GM12864 (cell line): Measurements from ENCODE around the gene FAXDC2.

Experiments used
- DNase-seq: peaks from one replicate; pipeline ENCODE4 v3.0.0-alpha.2; 2011; ENCODE audit warnings: low read depth
- H3K4me3 ChIP-seq: 2 replicates; pipeline ENCODE4 v1.5.1; 2011; ENCODE audit warnings: mild to moderate bottlenecking, low read depth, low read length, control low read depth
- TF ChIP-seq, protein P1 (sequence below): IDR thresholded peaks from 2 replicates; pipeline ENCODE4 v1.5.1; 2011; ENCODE audit warnings: low read depth, mild to moderate bottlenecking, moderate library complexity, low read length, control low read depth, inconsistent platforms; ENCODE audit errors: missing control alignments

Gene FAXDC2

GRCh38 chr5:154780128-154780527 is 70.3 kb downstream of the FAXDC2 start:
- TF ChIP-seq, protein P1, sequence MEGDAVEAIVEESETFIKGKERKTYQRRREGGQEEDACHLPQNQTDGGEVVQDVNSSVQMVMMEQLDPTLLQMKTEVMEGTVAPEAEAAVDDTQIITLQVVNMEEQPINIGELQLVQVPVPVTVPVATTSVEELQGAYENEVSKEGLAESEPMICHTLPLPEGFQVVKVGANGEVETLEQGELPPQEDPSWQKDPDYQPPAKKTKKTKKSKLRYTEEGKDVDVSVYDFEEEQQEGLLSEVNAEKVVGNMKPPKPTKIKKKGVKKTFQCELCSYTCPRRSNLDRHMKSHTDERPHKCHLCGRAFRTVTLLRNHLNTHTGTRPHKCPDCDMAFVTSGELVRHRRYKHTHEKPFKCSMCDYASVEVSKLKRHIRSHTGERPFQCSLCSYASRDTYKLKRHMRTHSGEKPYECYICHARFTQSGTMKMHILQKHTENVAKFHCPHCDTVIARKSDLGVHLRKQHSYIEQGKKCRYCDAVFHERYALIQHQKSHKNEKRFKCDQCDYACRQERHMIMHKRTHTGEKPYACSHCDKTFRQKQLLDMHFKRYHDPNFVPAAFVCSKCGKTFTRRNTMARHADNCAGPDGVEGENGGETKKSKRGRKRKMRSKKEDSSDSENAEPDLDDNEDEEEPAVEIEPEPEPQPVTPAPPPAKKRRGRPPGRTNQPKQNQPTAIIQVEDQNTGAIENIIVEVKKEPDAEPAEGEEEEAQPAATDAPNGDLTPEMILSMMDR: no peak
- no peak for DNase-seq

DNA sequence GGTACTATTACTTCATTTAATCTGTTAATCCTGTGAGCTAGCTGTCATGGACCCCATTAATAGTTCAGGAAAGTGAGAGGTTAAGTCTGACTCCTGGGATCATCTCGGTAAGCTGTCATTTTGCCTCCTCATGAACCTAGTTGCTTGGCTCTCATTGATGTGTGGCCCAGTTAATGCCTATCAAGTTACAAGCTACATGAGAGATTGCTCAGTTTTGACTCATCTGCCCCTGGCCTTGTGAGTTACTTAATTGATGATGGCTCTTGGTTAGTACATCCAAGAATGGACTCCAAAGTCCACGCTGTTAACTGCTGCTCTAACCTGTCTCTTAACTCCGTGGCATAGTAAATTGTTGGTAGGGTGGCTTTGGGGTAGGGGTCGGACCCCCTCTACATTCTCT is 71.3 kb downstream of the FAXDC2 start:
- H3K4me3 ChIP-seq: no peak overlapping the region
- TF ChIP-seq, protein P1: no peak
- no peak for DNase-seq

More at GRCh38 chr5:154780128-154780527, 70.3 kb downstream of the FAXDC2 start:
- no peak overlapping the region for H3K4me3 ChIP-seq

- H3K4me3 ChIP-seq: no peak overlapping the region
- DNase-seq: no peak
- TF ChIP-seq, protein P1: no peak
Observed at GRCh38 chr5:154778534-154778933, 71.9 kb downstream of the FAXDC2 start.

DNA sequence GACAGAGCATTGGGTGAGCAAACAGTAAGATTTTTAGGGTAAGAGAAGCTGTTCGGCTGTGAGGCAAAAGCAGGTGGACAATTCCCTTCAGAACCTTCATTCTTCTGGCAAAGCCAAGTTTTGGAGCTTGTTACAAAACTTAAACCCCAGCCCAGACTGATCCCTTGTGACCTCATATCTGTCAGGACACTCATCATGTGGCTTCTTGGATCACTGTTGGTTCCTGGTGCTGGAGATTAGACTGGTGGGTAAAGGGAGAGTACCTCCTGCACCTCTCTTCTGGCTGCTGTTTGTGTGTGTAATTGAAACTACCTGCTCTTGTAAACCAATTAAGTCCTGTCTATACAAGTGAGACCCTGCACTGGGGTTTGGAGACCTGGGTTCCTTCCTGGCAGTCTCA is 74.2 kb downstream of the FAXDC2 start:
- no peak overlapping the region for H3K4me3 ChIP-seq
- no peak for DNase-seq
- TF ChIP-seq, protein P1: no peak

DNA sequence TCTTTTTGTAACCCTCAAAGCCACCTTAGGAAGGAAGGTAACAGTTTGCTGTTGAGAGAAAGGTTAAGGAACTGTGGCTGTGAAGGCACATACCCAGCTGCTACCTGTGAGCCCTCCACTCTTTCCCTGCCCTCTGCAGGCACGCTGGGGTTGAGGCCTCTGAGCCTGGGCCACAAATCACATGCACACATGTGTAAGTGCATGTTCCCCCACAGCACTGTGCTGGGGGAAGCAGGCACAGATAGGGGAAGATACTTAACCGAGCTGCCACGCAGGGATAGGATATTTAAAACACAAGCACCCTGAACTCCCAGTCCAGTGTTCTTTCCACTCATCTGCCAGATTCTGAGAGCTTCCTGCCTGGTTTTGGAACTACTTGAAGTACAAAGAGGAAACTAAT is 77.1 kb downstream of the FAXDC2 start:
- TF ChIP-seq, protein P1: no peak
- H3K4me3 ChIP-seq: no peak overlapping the region
- no peak for DNase-seq

- no peak overlapping the region for H3K4me3 ChIP-seq
- TF ChIP-seq, protein P1: no peak
- no peak for DNase-seq
Observed at GRCh38 chr5:154771383-154771901, 79.0 kb downstream of the FAXDC2 start.

GRCh38 chr5:154770111-154770510 is 80.3 kb downstream of the FAXDC2 start:
- no peak for DNase-seq
- TF ChIP-seq, protein P1: no peak
- H3K4me3 ChIP-seq: no peak overlapping the region
